SHP77 (cell line): ENCODE results near the gene VOPP1.

ENCODE experiments used
- DNase-seq, 2 experiments: peaks; one replicate each; lab custom pipeline; 2025; lab: John Stamatoyannopoulos, UW

The VOPP1 gene

DNA sequence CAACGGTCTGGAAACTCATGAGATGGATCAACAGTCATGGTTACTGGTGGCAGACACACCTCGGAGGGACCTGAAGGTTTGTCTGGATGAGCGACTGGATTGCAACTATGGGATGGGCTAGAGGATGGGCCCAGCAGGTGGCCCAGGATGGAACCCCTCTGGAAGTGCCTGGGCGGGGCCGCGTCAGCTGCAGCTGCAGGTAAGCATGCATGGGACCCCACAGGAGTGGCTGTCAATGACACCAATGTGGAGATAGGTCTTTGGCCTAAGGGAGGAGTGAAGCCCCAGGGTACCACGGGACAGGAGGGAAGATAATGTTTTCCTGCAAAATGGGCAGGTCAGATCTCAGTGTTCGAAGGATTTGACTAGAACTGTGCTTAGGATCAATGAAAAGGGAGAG is 103.8 kb downstream of the VOPP1 start:
- DNase-seq: no peak

DNA sequence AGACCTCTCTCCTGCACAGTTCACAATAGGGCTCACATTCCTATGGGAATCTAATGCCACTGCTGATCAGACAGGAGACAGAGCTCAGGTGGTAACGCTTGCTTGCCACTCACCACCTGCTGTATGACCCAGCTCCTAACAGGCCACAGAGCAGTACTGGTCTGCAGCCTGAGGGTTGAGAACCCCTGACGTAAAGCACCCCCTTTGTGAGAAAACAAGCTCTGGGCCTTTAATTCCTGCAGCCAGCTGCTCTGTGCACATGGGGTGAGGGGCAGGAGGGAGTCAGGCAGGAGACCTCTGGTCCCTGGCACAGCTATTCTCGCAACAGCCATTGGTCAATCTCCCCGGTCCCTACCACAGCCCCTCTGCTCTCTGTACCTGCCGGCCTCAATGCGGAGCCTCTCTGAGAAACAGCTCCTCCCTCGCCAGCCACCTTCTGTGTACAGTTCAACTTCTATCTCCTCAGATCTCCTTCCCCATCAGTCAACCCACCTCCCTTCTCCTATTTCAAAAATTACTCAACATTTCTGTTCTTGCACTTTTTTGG is 105.2 kb downstream of the VOPP1 start:
- DNase-seq: no peak

DNA sequence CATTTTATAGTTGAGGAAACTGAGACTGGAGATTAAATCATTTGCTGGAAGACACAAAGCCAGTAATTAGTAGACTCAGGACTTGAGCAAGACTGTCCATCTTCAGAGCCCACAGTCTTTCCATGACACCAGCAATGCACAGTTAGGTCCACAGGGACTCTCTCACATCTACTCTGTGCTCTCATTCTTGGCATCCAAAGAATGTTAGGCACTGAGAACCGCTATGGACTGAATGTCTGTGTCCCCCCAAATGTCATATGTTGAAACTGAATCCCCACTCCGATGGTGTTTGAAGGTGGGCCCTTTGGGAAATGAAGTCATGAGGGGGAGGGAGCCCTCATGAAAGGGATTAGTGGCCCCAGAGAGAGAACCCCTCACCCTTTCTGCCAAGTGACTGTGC is 106.6 kb downstream of the VOPP1 start:
- no peak for DNase-seq

DNA sequence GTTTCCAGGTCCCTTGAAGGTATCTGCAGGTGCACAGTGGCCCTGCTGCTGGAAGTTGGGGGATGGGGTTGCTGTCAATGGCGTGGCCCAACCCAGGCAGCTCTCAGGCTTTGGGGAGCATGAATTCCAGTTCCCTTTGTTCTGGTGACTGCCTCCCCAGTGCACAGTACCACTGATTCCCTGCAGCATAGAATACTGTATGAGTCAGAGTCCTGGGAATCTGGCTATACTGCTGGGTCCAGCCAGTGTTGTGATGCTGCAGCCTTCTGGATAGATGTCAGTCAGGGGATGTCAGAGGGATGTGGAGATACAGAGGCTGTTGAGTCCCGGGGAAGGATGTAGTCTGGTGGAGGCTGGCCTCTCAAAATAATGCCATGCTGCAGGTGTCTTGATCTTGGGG is 107.9 kb downstream of the VOPP1 start:
- no peak for DNase-seq

DNA sequence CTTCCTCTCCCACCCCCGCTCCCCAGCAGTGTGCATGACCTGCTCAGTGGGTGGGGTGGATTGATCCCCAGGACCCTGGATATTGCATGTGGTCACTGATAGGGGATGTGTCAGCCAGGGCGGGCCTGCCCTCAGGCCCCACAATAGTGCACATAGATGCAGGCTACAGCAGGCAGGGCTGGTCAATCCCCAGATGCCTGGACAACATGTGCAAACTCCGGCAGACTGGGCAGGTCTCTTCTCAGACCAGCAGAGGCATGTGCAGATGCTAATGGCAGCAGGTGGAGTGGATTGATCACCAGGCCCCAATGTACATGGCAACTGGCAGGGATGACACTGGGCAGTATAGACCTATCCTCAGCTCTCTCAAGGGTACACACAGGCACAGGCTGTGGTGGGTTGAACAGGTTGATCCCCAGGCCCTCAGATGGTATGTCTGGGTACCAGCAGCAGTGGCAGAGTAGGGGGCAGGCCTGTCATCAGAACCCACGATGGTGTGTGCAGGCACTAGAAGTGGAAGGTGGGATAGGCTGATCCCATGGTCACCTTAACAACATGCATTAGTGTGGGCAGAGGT is 108.5 kb downstream of the VOPP1 start:
- DNase-seq: no peak

DNA sequence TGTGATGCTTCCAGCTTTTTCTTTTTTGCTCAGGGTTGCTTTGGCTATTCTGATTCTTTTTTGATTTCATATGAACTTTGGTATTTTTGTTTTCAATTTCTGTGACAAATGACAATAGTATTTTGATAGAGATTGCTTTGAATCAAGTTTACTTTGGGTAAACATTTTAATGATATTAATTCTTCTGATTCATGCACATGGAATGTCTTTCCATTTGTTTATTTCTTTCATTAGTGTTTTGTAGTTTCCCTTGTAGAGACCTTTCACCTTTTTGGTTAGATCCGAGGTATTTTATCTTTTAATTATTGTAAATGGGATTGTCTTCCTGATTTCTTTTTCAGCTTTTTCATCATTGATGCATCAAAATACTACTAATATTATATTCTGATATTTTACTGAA is 114.0 kb downstream of the VOPP1 start:
- DNase-seq: no peak

DNA sequence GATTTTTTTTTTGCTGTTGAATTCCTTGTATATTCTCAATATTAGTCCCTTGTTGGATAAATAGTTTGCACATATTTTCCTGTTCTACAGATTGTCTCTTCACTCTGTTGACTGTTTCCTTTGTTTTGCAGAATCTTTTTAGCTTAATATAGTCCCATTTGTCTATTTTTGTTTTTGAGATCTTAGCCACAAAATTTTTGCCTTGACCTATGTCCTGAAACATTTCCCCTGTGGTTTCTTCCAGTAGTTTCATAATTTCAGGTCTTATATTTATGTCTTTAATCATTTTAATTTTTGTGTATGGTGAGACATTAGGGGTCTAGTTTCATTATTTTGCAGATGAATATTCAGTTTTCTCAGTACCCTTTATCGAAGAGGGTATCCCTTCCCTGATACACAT is 114.5 kb downstream of the VOPP1 start:
- no peak for DNase-seq

DNA sequence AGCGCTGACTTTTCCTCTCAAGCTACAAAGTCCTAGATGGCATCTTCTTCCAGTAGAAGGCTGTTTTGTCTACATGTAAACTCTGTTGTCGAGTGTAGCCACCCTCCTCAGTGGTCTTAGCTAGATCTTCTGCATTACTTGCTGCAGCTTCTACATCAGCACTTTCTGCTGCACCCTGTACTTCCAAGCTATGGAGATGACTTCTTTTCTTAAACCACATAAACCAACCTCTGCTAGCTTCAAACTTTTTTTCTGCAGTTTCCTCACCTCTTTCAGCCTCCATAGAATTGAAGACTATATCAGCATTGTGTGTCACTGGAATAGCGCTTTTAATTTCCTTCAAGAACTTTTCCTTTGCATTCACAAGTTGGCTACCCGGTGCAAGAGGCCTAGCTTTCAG is 119.3 kb downstream of the VOPP1 start:
- no peak for DNase-seq

DNA sequence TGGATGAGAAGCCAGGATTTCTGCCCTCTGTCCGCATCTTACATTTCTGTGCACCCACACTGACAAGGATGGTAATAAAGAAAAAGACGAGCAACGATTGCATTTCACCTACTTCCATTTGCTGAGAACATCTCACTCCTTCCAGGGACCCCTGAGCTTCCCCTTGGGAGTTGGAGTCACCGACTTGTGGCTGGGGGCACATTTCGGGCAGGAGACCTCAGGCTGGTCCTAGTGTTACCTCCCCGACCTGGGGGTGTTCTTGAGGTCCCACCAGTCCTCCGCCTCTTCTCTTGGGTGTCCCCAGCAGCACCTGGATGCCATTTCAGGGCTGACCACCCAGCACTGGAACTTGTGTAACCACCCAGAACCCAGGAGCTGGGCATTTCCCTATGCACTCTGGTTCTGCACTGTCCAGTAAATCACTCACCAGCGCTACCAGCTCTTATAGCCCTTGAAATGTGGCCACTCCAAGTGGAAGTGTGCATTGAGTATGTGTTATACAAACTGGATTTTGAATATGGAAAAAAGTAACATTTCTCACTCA is 122.2 kb downstream of the VOPP1 start:
- DNase-seq: no peak

DNA sequence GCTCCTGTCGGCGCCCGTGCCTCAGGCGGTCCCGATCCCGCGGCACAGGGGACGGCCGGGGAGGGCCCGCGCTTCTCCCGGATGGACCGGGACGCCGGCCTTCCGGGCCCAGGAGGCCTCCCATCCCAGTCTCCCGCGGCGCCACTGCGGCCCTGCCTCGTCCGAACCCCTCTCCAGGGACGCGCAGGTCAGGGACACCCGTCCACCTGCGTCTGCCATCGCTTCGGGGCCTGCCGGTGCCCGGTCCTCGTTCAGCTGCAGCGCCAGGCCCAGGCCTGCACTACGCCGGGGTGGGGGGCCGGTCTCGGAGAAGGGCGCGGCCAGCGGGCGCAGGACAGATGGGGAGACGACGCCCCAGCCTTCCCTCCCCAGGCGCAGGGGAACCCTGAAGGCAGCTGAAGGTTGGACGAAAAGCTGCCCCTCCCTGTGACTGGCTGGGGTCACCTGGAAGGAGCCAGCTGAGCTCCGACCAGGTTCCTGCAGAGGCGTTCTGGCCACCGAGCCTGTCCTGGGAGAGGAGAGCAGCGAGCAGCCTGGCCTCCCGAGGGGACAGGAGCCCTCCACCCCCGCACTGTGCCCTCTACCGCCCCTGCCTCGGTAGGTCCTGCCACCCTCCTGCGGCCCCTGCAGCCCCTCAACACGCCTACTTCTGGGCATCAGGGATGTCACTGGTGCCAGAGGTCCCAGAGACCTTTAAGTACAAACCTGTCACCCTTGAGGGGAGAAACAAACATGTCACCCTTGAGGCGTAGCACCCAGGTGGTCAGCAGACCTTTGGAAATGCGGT is 122.9 kb downstream of the VOPP1 start:
- no peak for DNase-seq

DNA sequence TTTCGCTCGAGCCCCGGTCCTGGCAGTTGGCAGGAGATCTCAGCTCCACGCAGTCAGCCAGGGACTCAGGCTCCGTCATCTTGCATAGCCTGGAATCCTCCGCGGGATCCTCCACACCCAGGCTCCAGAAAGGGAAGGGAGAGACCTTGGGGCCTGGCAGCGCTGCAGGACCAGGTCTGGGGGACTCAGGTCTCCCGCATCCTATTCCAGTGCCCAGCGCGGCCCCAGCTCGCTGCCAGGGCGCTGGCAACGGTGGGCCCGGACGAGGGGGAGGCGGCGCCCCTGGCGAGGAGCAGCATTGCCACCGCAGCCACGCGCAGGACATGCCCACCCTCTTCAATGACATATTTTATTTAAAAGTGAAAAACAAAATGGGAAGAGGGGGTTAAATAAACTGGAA is 123.8 kb downstream of the VOPP1 start:
- no peak for DNase-seq

DNA sequence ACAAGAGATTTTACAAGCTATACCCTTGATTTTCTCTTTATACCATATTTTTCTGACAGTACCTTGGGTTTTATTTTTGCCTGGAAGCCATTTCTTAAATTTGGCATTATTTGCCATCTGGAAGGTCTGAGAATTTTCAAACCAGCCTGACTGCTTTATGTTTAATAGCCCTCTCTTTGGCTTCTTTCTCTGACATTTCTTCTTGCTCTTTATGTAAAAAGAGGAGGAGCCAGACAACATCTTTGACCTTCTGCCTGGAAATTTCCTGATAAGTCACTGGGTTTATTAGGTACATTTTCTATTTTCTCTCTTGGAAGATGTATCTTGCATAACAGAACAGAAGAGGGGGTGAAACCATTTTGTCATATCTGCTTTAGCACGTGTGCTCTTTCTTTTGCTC is 127.5 kb downstream of the VOPP1 start:
- no peak for DNase-seq

DNA sequence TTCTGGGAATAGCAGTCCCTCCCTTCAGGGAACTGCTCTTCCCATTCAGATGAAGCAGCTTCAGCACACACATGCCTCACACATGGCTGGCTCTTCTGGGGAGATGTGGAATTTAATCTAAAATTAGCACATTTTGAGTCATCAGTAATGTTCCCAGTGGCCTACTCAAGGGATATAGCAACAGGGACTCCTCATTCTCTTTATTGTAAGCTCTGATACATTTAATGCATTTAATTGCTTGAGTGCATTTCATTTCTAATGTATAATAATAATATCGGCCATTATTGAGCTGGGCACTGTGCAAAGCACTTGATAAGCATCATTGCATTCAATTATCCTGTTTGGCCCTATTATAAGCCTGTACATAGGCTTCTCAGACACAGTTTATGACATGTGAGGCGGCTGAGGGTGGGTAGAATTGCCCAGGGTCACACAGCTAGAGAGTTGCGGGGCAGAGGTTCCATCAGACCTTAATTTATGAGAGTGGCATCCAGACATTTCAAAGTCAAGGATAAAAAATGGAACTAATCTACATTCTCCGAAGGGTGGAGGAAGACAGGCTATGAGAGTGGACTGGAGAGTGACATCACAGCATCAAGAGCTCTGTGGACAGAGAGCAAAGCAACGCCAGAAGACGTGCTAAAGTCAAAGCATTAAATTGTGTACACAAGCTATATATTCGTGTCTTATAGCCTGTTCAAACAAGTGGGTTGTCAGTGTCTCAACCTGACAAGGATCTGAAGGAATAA is 130.4 kb downstream of the VOPP1 start:
- no peak for DNase-seq

DNA sequence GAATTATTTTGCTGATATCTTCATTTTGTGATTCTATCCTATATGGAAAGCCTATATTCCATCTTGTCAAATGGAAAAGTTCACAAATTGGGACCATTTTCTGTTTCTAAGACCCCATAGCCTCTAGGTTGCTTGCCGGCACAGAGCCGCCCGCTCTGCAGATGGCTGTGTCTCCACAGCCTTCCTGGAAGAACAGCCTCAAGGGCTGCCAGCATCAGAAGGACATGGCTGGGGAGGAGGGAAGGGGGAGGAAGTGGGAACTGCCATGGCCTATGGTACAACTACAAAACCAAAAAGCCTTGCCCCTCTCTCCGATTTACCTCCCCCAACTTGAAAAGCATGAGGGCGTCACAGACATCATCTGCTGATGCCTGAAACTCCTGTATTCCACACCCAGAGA is 131.3 kb downstream of the VOPP1 start:
- no peak for DNase-seq

DNA sequence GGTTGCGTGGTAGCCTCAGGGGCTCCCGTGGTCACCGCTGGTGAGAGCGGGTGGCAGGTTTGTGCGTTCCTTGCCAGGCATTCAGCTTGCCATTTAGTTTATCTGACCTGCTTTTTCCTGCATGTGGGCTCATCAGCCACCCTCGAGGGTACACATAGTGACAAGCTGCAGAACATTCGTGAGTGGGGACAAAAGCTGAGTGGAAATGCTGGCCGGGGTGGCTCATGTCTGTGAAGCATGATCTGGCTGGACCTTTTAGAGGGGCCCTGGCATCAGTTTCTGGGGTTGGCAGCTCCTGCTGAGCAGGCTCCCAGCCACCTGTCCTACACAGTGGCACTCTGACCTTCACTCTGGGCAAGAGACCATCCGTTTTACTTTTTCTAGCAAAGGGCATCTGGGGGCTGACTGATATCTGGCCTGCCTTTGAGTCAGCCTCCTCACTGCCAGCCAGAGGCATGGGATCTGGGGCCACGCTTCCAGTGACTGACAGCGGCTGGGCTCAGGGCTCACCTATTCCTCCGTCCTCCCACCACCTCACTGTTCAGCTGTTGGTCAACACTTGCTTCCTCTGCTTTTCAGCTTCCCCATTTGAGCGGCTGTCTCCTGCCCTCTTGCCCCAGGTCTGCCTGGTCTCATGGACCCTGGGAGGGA is 132.1 kb downstream of the VOPP1 start:
- peak in 1 of 2 experiments; percentile 55 for DNase-seq

DNA sequence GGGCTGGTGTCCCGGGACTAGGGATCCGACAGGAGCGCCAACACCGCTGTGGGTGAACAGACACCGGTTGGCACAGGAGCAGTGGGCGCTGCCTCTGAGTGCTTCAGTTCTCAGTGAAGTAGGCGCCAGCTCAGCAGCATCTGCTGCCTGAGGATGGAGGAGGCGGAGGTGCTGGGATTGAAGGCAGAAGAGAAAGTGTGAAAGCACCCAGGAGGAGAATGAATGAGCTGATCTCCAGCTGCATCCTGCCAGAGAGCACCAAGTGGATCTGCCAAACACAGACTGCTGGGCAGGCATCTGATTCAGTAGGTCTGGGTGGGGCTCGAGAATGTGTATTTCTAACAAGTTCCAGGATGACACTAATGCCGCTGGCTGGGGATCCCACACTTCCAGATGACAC is 132.7 kb downstream of the VOPP1 start:
- DNase-seq: peak; percentile 56 to 74

DNA sequence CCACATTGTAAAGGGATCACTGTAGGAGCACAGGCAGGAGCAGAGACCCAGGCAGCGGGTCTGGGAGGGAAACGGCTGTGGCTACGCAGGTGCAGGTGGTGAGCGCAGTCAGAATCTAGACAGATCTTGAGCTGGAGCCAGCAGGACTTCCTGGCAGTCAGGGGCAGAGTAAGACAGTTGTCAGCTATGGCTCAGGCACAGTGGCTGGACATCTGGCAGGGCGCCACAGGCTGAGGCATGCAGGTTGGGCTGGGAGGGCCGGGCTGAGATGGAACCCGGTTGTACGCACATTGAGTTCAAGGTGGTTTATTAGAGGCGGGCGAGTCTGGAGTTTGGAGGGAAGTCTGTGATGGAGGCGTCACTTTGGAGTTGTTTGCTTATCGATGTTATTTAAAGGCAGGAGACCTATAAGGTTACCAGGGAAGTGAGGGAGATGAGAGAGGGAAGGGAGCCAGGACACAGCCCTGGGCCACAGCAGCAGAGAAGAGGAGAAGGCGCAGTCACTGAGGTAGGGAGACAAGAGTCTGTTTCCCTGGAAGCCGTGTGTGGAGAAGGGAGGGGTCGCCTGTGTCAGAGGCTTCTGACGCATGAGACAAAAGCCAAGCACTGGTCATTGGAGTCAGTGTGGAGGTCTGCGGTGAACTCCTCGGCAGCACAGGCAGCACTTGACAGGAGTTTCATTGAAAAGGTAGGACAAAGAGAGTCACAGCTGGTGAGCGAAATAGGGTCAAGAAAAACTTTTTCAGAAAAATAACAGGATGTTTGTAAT is 133.4 kb downstream of the VOPP1 start:
- DNase-seq: peak; percentile 86 to 93

DNA sequence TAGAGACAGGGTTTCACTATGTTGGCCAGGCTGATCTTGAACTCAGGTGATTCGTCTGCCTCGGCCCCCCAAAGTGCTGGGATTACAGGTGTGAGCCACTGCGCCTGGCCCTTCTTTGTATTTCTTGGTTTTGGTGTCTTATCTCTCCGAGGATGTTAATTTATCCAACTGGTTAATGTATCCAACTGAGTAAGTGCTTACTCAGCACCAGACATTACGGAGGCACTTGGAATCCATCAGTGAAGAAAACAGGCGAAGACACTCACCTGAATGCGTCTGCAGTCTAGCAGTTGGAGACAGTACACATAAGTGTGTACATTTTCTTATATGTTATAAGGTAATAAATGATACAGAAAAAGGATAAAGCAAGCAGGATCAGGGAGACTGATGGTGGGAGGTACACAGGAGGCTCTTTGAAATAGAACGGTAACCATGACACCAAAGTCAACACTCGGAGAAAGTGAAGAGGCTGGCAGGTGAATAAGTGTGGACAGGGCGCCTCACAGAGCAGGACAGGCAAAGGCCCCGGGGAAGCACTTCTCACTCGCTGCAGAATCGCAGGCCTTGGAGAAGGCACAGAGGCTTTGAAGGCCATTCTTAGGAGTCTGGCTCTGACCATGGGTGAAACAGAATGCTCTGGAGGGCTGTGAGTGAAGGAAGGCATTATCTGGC is 134.1 kb downstream of the VOPP1 start:
- DNase-seq: peak; percentile 89 to 91

DNA sequence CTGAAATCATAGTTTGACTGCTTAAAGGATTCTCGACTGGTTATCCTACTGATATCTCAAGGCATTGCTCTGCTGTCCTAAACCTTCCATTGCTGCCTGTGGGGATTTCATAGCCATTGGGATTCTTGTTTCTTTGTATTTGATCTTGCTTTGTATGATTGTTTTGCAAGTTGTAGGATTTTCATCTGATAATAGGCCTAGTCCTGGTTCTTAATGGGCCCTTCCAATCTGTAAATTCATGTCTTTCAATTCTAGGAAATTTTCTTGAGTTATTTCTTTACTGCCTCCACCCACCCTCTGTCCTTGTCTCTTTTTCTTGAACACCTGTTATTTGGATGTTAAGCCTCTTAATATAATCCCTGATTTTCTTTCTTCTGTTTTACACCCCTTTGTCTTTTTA is 134.9 kb downstream of the VOPP1 start:
- no peak for DNase-seq

DNA sequence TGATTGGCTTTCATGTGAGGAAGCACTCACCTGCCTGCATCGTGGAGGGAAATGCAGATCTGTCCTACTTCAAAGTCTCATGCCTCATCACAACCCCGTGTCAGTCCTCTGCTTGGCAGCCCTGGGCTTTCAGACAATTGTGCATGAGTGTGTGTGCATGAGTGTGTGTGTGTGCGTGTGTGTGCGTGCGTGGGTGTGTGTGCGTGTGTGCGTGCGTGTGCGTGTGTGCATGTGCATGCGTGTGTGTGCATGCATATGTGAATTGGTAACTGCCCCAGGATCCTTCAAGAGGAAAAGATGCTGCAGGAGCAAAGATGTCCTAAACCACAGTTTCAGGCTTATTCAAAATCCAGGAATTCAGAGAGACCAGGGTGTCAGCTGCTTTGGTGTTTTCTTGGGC is 135.8 kb downstream of the VOPP1 start:
- no peak for DNase-seq

DNA sequence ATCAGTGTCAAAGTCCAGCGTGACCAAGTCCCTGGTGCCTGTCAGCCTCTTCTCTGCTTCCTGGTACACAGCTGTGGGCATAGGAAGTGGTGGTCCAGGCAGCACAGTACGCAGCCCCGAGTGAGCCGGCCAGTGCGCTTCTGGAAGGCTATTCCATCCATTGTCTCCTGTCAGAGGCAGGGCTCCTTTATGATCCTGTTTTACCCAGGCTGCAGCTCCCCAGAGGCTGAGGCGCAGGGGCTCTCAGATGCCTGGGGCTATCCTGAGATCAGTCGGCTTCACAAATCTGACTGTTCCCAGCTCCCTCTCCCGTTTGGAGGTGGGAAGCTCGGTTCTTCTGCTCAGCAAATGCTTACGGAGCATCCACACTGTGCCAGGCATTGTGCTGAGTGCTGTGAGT is 136.8 kb downstream of the VOPP1 start:
- DNase-seq: no peak
